DMS 273 treated with DMSO at 0.1 percent for 48 hours (cell line): ENCODE results near the gene CLDN5.
"Not testable (repeated sequence)": the region's sequence is repeated elsewhere in the genome, so short reads cannot be mapped to it uniquely, and the experiment has no call there.

ENCODE experiments used
- DNase-seq: peaks from one replicate; lab custom pipeline; 2025; lab: John Stamatoyannopoulos, UW

Gene CLDN5

DNA sequence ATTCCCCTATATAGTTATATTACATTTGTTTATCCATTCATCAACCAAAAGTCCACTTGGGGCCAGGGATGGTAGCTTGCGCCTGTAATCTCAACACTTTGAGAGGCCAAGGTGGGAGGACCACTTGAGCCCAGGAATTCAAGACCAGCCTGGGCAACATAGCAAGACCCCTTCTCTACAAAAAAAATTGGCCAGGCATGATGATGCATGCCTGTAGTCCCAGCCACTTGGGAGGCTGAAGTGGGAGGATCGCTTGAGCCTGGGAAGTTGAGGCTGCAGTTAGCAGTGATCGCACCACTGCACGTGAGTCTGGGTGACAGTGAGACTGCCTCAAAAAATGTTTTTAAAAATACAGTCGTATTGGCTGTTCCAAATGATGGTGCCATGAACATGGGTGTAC, 24.2 kb upstream of the CLDN5 start:
- not testable (repeated sequence) for DNase-seq

DNA sequence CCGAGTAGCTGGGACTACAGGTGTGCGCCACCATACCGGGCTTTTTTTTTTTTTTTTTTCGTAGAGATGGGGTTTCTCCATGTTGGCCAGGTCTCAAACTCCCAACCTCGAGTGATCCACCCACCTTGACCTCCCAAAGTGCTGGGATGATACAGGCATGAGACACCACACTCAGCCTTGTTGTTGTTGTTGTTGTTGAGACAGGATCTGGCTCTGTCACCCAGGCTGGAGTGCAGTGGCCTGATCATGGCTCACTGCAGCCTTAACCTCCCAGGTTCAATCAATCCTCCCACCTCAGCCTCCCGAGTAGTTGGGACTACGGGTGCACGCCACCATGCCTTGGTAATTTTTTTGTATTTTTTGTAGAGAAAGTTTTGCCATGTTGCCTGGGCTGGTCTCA, 23.4 kb upstream of the CLDN5 start:
- DNase-seq, result no peak

DNA sequence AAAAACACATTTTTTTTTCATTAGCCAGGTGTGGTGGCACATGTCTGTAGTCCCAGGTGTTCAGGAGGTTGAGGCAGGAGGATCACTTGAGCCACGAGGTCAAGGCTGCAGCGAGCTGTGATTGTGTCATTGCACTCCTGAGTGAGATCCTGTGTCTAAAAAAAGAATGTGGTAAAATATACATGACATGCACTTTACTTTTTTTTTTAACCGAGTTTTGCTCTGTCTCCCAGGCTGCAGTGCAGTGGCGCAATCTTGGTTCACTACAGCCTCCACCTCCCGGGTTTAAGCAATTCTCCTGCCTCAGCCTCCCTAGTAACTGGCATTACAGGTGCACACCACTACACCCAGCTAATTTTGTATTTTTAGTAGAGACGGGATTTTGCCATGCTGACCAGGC, 22.5 kb upstream of the CLDN5 start:
- DNase-seq, result no peak

DNA sequence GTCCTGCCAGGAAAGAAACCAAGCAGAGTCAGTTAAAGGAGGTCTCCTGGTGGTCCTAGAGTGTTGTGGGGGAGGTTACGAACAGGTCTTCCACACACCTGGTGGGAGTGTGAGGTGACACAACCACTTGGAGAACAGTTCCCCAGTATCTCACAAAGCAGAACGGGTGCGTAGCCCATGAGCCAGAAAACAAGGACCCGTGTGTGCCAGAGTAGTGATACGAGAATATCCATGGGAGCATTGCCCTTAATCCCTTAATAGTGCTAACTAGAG, 21.7 kb upstream of the CLDN5 start:
- no peak for DNase-seq

DNA sequence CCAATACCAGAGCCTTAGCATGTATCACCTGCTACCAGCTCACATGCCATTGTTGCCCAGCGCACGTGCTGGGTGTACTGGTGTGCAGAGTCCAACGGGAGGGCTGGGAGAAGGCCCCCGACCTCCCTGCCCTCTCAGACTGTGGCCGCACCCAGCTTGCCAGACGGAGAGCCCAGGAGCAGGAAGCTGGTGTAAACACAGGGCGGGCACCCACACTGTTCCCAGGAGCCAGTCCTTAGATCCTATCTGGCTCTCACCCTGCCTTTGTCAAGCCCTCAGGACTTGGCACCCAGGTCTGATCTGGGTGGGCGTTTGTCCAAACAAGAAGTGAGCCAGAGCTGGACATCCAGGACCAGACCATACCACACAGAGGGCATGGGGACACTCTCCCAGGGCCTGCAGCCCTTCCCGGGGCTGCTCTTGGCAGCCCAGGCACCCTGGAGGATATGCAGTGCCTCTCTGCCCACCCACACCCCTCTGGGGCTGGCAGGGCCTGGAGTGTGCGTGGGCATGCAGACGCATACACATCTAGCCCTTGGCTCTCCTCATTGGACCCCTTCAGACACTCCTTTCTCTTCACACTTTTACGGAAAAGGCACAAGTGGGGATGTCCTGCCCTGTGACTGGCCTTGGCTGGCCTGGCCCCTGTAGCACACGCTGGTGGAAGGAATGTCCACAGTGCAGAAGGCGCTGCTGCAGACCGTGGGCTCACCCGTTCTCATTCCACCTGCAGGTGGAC, 19.9 kb upstream of the CLDN5 start:
- DNase-seq, result no peak

DNA sequence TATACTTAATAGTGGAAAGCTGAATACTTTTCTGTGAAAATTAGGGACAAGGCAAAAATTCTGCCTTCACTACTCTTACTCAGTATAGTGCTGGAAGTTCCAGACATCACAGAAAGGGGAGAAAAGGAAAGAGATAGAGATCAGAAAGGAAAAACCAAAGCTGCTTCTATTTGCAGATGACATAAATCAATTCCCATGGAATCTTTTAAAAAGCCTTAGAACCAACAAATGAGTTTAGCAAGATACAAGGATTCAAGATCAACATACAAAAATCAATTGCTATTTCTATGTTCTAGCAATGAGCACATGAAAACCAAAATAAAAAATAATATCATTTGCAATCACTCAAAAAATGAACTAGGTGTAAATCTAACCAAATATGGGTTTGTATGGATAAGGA, 16.2 kb upstream of the CLDN5 start:
- no peak for DNase-seq

DNA sequence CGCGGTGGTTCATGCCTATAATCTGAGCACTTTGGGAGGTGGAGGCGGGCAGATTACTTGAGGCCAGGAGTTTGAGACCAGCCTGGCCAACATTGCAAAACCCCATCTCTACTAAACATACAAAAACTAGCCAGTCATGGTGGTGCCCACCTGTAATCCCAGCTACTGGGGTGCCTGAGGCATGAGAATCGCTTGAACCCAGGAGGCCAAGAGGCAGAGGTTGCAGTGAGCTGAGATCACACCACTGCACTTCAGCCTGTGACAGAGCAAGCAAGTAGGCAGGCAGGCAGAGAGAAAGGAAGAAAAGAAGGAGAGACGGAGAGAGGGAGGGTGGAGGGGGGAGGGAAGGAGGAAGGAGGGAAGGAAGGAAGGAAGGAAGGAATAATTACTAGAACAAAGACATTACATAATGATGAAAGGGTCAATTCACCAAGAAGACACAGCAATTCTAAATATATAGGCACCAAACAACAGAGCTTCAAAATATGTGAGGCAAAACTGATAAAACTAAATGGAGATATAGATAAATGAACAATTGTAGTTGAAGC, 13.8 kb upstream of the CLDN5 start:
- no peak for DNase-seq

DNA sequence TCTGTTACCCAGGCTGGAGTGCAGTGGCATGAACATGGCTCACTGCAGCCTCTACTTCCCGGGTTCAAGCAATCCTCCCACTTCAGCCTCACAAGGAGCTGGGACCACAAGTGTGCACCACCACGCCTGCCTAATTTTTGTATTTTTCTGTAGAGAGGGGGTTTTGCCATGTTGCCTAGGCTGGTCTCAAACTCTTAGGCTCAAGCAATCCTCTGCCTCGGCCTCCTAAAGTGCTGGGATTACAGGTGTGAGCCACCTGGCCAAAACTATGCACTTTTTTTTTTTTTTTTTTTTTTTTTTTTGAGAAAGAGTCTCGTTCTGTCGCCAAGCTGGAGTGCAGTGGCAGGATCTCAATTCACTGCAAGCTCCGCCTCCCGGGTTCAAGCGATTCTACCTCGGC, 12.4 kb upstream of the CLDN5 start:
- no peak for DNase-seq

DNA sequence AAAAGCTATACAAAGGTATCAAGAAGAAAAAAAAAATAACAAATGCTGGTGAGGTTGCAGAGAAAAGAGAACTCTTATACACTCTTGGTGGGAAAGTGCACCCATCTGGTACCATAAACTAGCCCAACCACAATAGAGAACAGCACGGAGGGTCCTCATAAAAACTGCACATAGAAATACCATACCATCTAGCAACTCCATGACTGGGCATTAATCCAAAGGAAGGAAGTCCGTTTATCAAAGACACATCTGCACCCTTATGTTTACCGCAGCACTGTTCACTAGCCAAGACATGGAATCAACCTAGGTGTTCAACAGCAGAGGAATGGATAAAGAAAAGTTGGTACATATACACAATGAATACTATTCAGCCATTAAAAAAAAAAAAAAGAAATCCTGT, 10.8 kb upstream of the CLDN5 start:
- DNase-seq, result peak; percentile 35

DNA sequence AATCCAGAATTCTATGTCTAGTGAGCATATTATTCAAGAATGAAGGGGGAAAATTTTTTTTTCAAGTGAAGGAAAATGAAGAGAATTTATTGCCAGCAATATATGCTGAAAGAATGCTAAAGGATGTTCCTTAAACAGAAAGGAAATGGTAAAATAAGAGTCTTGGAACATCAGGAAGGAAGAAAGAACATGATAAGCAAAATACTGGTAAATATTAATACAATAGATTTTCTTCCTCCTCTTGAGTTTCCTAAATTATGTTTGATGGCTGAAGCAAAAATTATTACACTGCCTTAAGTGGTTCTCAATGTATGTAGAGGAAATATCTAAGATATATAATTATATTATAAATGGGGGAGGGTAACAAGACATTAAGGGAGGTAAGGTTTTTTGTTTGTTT, 9.6 kb upstream of the CLDN5 start:
- DNase-seq, result no peak

DNA sequence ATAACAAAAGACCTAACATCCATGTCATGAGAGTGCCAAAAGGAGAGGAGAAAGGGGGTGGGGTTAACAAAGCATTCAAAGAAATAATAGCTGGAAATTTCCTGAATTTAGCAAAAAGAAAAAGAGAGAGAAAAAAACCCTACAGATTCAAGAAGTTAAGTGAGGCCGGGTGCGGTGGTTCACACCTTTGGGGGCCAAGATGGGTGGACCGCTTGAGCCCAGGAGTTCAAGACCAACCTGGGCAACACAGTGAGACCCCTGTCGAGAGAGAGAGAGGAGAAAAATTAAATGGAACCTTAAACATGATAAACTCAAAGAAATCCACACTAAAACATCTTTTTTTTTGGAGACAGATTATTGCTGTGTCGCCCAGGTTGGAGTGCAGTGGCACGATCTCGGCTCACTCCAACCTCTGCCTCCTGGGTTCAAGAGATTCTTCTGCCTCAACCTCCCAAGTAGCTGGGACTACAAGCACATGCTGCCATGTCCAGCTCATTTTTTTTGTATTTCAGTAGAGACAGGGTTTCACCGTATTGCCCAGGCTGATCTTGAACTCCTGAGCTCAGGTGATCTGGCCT, 8.9 kb upstream of the CLDN5 start:
- DNase-seq, result no peak

DNA sequence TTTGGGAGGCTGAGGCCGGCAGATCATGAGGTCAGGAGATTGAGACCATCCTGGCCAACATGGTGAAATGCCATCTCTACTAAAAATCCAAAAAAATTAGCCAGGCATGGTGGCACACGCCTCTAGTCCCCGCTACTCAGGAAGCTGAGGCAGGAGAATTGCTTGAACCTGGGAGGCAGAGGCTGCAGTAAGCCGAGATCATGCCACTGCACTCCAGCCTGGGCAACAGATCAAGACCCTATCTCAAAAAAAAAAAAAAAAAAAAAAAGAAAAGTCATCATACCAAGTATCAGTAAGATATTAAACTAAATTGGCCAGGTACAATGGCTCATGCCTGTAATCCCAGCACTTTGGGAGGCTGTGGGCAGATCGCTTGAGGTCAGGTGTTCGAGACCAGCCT, 7.1 kb upstream of the CLDN5 start:
- DNase-seq, result not testable (repeated sequence)

DNA sequence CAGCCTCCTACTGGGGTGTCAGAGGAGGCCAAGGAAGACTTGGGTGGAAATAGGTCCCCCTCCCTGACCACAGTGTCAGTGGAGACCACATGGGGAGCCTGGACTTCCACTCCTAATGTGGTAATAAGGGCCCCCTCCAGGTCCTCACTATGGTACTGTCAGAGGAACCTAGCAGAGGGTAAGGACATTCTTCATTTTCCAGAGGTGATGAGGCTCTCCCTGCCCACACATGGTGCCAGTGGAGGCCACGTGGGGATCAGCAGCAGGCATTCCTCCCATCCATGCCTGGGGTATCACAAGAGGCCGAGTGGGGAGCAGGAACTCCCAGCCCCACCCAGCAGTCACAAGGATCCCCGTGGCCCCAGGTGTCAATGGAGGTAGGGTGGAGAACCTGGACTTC, 6.5 kb upstream of the CLDN5 start:
- no peak for DNase-seq

DNA sequence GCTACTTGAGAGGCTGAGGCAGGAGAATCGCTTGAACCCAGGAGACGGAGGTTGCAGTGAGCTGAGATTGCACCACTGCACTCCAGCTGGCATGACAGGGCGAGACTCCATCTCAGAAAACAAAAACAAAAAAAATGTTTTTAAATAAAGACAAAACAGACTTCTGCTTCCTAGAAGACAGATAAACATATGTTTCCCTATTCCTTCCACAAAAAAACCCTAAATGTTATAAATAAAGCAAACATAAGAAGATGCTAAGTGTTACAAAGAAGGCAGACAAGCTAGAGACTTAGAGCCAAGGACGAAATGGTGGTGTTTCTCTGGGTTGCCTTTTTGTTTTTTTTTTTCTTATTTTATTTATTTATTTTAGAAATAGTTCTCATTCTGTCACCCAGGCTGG, 5.6 kb upstream of the CLDN5 start:
- no peak for DNase-seq

DNA sequence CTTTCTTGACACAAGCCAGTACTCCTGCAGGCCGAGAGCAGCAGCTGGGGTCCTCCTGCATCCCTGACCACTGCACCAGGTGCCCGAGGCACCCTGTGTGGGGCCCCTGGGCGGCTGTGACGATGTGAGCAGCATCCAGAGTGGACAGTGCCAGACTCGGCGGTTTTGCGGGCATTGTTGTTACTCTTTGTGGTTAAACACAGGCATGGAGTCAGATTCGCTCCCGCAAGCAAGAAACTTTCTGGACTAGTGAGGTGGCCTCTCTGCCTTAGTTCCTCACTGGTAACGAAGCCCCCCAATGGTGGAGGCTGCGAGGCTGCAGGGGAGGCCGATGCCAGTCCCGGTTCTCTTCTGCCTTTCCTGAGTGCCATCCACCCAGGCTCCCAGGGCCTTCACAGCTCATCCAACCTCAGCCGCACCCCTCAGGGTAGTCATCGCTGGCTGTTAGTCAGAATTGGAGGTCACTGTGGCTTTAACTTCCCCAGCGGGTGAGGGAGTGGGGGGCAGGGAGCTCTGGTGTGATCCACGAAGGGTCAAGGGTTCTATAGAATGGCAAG, 3.7 kb upstream of the CLDN5 start:
- DNase-seq, result no peak

DNA sequence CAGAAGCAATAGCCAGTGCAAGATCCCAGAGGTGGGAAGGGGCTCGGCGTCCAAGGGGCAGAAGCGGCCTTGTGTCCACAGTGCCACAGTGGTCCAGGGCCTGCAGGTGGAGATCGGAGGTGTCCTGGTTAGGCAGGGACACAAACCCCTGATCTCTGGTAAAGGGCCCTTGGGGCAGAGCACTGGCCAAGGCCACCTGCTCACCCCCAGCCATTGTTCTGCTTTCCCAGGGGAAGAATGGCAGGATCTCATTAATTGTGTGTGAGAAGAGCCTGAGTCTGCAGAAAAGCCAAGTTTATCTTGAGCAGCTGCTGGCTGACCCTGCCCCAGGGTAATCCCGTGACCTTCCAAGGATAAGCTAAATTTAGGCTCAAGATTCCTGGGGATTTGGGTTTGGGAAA, 3.1 kb upstream of the CLDN5 start:
- no peak for DNase-seq

DNA sequence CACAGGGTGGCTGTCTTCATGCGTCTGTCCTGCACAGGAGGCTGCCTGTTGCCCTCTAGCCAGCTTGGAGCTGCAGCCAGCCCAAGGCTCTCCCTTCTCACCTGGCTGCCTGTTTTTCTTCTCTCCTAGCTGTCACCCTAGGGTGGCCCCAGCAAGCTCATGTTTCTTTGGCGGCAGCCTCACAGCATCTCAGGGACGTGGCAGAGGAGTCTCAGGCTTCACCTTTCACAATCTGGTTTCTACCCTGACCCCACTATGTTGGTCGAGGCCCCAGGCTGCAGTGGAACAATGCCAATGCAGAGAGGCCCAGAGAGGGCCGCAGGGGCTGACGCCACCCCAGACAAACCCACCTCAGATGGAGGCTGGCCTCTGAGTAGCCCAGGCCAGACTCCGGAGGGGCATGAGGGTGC, 2.5 kb upstream of the CLDN5 start:
- no peak for DNase-seq

DNA sequence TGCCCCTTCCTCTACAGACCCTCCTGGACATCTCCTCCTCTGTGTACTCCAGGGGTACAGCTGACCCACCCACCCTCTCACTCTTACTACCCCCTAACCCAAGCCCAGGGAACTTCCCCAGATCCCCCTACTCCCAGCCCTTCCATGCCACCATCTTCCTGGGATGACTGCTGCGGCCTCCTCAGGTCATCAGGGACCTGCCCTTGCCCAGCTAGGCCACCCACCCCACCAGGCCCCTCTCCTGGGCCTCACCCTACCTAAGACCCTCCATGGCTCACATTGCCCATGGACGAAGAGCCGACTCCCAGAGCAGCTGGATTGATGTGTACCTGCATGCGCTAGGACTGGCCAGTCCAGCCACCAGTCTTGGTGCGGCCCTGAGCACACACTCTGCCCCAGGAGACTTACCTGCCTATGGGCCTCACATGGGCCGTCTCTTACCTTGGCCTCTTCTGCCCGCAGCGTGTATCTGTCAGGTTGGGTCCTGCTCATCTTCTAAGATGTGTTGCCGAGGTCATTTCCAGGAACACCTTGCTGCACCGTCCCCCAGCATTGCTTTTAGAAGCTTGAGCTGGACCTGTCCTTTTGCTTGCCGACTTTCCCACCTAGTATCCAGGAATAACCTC, 2.0 kb upstream of the CLDN5 start:
- DNase-seq, result no peak

DNA sequence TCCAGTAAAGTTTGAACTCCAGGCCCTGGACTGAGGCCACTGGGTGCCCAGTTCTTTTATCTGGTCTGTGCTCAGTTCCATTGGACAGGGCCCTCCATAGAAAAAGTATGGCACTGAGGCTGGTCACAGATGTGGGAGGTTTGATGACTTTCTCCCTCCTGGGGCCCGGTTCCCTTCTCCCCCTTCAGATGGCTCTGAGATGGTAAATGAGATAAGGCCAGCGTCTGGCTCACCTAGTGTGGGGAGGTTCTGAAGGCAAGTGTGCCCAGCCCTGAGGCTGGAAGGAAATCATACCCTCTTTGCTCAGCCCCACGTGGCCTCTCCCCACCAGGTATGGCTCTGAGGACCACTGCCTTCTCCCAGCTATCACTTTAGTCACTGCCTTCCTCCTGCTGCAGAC, 1.5 kb upstream of the CLDN5 start:
- DNase-seq, result no peak

DNA sequence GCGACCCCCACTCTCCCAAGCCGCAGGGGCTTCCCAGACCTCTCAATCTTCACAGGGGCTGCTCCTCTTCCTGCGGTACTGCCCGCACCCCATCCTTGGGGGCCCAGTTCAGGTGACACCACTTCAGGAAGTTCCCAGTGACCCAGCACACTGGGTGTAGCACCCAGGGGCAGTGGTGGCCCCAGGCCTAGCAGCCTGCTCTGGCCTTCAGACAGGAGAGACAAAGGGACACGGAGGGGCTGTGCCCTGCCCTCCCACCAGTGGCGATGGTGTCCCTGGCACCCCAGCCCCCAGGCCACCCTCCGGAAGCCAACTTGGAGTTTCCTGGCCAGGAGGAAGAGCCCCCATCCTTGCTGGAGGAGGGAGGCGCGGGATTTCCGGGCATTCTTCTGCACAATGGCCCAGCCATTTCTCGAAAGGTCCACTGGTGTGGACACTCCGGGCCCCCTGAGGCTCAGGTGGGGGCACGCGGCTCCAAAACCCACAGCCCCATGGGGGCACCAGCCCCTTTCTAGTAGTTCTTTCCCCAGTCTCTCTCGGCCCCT, 978 bp upstream of the CLDN5 start:
- no peak for DNase-seq

DNA sequence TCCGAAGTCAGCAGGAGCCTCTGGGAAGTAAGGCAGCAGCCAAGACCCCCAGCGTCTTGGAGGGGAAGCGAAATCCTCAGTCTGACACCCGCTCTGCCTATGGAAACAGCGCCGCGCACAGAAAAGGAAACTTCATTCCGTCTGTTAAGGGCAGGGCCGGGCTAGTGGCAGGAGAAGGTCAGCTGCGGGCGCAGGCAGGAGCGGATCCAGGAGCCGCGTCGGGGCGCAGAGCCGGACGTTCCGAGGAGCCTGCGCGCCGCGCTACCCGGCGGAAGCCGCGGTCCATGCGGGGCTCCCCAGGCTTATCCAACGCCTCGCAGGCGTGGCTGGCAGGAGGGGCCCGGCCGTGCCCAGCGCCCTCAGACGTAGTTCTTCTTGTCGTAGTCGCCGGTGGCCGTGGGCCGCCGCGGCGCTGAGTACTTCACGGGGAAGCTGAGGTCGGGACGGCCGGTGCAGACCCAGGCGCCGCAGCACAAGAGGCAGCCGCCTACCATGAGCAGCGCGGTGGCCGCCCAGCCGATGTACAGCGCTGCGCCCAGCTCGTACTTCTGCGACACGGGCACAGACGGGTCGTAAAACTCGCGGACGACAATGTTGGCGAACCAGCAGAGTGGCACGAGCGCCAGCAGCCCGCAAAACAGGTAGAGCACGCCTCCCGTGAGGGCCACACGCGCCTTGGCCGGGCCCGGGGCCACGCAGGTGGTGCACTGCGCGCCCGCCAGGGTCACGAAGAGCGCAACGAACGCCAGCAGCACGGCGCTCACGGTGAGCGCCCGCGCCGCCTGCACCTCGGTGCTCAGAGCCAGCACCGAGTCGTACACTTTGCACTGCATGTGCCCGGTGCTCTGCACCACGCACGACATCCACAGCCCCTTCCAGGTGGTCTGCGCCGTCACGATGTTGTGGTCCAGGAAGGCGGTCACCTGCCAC, 705 bp downstream of the CLDN5 start:
- DNase-seq, result no peak

DNA sequence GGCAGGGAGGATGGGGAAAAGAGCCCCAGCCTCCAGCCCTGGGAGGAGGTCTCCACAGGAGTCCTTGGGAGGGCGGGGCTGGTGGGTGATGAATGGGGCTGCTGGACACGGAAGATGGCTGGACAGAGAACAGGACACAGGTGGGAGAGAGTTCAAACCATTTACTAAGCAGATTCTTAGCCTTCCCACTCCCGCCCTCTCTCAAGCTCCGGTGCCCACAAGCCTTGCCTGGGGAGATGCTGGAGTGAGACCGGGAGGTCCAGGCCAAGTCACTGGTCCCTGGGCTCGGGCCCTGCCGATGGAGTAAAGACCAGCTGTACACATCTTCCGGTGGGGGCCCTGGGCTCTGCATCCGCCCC, 1.4 kb downstream of the CLDN5 start:
- no peak for DNase-seq
